HFF-Myc (cell line): ENCODE data around the gene FOXR2.

Experiments used
- DNase-seq: peaks from one replicate; pipeline ENCODE4 v3.0.0-alpha.2; 2011; ENCODE audit warnings: low read depth; ENCODE audit errors: extremely low read depth
- H3K4me3 ChIP-seq: replicated peaks from 2 replicates; pipeline ENCODE4 v1.5.1; 2011; ENCODE audit warnings: low read depth, mild to moderate bottlenecking, control low read depth, low read length
- CTCF ChIP-seq: IDR thresholded peaks from 2 replicates; pipeline ENCODE4 v1.5.1; 2012; ENCODE audit warnings: mild to moderate bottlenecking, low read depth, low read length, control low read depth; ENCODE audit errors: missing control alignments

FOXR2 gene

GRCh38 chrX:55623100-55623499, at the start of gene FOXR2:
Gene FOXR2, plus strand, starts transcription at chrX:55623400. Its CDS starts 312 bp downstream, at chrX:55623712.
- H3K4me3 ChIP-seq: no peak within 1 kb of the TSS
- DNase-seq: no peak
- TF ChIP-seq CTCF: no peak

GRCh38 chrX:55579115-55579514, 44.1 kb upstream of the FOXR2 start:
- no peak overlapping the region for H3K4me3 ChIP-seq
- DNase-seq: no peak
- TF ChIP-seq CTCF: no peak

- no peak for TF ChIP-seq CTCF
- DNase-seq: no peak
- no peak overlapping the region for H3K4me3 ChIP-seq
Observed at GRCh38 chrX:55582447-55582846, 40.8 kb upstream of the FOXR2 start.

- no peak overlapping the region for H3K4me3 ChIP-seq
- no peak for DNase-seq
- TF ChIP-seq CTCF: no peak
Observed at GRCh38 chrX:55593296-55593695, 29.9 kb upstream of the FOXR2 start.

GRCh38 chrX:55593756-55594257, 29.4 kb upstream of the FOXR2 start:
- no peak overlapping the region for H3K4me3 ChIP-seq
- no peak for TF ChIP-seq CTCF
- no peak for DNase-seq

GRCh38 chrX:55598333-55598732, 24.9 kb upstream of the FOXR2 start:
- DNase-seq: no peak
- no peak overlapping the region for H3K4me3 ChIP-seq
- no peak for TF ChIP-seq CTCF

GRCh38 chrX:55619547-55619946, 3.7 kb upstream of the FOXR2 start:
- H3K4me3 ChIP-seq: no peak overlapping the region
- TF ChIP-seq CTCF: no peak
- no peak for DNase-seq
